ENCODE measurements around the gene SPARCL1. TPM values are rescaled to one million over a fixed set of nuclear protein-coding genes. Genes with fewer than 3 reads are reported as not detected.

Gene SPARCL1
- total and polyA plus RNA-seq, 9 of the 15 experiments (the other 6 are each of a cell fraction or from before 2014, with no cell fraction given): 0.03 to 0.71 (median 0.05) TPM; not detected in 3

DNA sequence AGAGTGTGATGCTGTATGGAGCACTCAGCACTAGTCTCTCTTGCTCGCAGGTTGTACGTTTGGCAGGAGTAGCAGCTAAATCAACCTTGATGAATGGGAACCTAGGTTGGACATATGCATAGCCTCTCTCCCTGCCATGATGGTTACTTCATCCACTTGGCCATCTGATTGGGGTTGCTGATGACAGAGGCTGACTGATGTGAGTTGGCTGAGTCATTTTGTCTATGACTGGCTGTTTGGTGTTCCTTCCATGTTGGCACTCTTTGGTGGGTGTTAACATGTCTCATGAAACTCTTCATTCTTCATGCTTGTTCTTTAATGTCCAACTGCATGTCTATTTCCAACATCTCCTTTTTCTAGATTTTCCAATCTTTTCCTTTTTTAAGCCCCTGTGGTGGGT, 31.6 kb upstream of the SPARCL1 start:
- Histone ChIP-seq H3K4me1 (replicated peaks in 1 of 2; ENCODE audit: control insufficient read depth in 2 of 2, insufficient read depth in 2 of 2, low read length in 2 of 2) (no peaks in the 10 kb centered on the region; a peak in 1 of 5 replicates), H3K27me3 (ENCODE audit: control insufficient read depth in 2 of 2, insufficient read depth in 2 of 2, low read length in 2 of 2) (0 out of 5 replicates have a peak, but pooled peaks cover 0 to 3% of the 10 kb centered on the region in 2 experiments), H3K4me3 (no peak overlapping the region), H3K9ac (ENCODE audit: insufficient read depth in 1 of 2, low read depth in 2 of 2, low read length in 2 of 2) (no peak overlapping the region), H3K9me1 (ENCODE audit: control insufficient read depth, insufficient read depth, low read length) (no peaks in the 10 kb centered on the region), H3K36me3 (ENCODE audit: control insufficient read depth, insufficient read depth, low read length) (no peaks in the 10 kb centered on the region), H3K27ac (ENCODE audit: extremely low read depth, low read depth, low read length) (no peak overlapping the region), H2AFZ (ENCODE audit: low read depth, low read length) (no peak overlapping the region), H3K79me2 (ENCODE audit: control insufficient read depth, insufficient read depth, low read length) (no peaks in the 10 kb centered on the region), H3K9me3 (replicated peaks; ENCODE audit: control insufficient read depth, insufficient read depth, low read depth, low read length) (no peaks in the 10 kb centered on the region), H3K4me2 (ENCODE audit: insufficient read depth, low read length) (no peak overlapping the region), H4K20me1 (replicated peaks; ENCODE audit: control insufficient read depth, insufficient read depth, low read length) (no peaks in the 10 kb centered on the region)
- intact Hi-C loops (cut with micrococcal nuclease) (no loop called here), in situ Hi-C loops (cut with MboI) (no loop called here)
- DNase-seq (ENCODE audit: extremely low read depth in 1 of 4, low spot score in 3 of 4): no peak
- no peak for ATAC-seq
- POLR2A ChIA-PET: no interaction called here
- no peak for TF ChIP-seq TAF9B (IDR thresholded peaks at IDR 0.05; ENCODE audit: partially characterized antibody)
- TF ChIP-seq, protein P1, sequence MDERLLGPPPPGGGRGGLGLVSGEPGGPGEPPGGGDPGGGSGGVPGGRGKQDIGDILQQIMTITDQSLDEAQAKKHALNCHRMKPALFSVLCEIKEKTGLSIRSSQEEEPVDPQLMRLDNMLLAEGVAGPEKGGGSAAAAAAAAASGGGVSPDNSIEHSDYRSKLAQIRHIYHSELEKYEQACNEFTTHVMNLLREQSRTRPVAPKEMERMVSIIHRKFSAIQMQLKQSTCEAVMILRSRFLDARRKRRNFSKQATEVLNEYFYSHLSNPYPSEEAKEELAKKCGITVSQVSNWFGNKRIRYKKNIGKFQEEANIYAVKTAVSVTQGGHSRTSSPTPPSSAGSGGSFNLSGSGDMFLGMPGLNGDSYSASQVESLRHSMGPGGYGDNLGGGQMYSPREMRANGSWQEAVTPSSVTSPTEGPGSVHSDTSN (CRISPR knock-in tag; IDR thresholded peaks at IDR 0.05; ENCODE audit: low read depth): no peak
- TF ChIP-seq, protein P1 (tag; conservative IDR thresholded peaks at IDR 0.05; ENCODE audit: low read depth): 0 out of 2 replicates have a peak, but pooled peaks have one; percentile 14
- WGBS (ENCODE audit: insufficient coverage, low coverage, missing lambda C conversion rate): 0% methylated on average over 2 of the region's 2 CpGs
- CTCF ChIA-PET (ENCODE audit: low intra/inter-chr PET ratio): no interaction called here
- FAIRE-seq: no peak
- no TSS peak for BruUV-seq (replicated peaks)

Data from K562 (cell line).